T-helper 1 cell treated with Interleukin-12 subunit alpha and Interleukin-12 subunit beta and Interleukin-4 antibody, amounts not matched to agents 30 ng/mL and 1 ng/mL, for 36 hours (primary cell): ENCODE measurements around the gene CALCOCO2. TPM values are rescaled to one million over a fixed set of nuclear protein-coding genes. Genes with fewer than 3 reads are reported as not detected.
"Not testable (repeated sequence)": the region's sequence is repeated elsewhere in the genome, so short reads cannot be mapped to it uniquely, and the experiment has no call there.

Experiments
- intact Hi-C: fragments of 100-400 bp; cut with micrococcal nuclease; formaldehyde crosslinking; loops from one replicate; pipeline ENCODE4 v1.15.1; 2024
- total RNA-seq: library from RNA; stranded (reverse); gene quantifications from 2 replicates; pipeline ENCODE4 v1.2.3, GENCODE V29; 2022

Gene CALCOCO2
- total RNA-seq, 1 donor from 2014 or later = 158 TPM

DNA sequence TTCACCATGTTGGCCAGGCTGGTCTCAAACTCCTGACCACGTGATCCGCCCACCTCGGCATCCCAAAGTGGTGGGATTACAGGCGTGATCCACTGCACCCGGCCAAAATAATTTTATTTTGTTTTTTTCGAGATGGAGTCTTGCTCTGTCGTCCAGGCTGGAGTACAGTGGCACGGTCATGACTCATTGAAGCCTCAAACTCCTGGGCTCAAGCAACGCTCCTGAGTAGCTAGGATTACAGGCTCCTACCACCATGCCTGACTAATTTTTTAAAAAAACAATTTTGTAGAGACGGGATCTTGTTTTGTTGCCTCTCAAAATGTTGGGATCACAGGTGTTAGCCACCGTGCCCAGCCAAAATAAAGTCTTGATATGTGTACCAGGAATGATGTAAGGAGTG is 11.4 kb upstream of the CALCOCO2 start:
- intact Hi-C loops = no loop called here

DNA sequence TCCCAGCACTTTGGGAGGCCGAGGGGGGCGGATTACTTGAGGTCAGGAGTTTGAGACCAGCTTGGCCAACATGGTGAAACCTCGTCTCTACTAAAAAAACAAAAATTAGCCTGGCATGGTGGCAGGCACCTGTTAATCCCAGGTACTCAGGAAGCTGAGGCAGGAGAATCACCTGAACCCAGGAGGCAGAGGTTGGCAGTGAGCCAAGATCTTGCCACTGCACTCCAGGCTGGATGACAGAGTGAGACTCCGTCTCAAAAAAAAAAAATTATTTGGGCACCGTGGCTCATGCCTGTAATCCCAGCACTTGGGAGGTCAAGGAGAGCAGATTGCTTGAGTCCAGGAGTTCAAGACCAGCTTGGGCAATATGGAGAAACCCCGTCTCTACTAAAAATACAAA is 9.9 kb upstream of the CALCOCO2 start:
- intact Hi-C loops = not testable (repeated sequence)

DNA sequence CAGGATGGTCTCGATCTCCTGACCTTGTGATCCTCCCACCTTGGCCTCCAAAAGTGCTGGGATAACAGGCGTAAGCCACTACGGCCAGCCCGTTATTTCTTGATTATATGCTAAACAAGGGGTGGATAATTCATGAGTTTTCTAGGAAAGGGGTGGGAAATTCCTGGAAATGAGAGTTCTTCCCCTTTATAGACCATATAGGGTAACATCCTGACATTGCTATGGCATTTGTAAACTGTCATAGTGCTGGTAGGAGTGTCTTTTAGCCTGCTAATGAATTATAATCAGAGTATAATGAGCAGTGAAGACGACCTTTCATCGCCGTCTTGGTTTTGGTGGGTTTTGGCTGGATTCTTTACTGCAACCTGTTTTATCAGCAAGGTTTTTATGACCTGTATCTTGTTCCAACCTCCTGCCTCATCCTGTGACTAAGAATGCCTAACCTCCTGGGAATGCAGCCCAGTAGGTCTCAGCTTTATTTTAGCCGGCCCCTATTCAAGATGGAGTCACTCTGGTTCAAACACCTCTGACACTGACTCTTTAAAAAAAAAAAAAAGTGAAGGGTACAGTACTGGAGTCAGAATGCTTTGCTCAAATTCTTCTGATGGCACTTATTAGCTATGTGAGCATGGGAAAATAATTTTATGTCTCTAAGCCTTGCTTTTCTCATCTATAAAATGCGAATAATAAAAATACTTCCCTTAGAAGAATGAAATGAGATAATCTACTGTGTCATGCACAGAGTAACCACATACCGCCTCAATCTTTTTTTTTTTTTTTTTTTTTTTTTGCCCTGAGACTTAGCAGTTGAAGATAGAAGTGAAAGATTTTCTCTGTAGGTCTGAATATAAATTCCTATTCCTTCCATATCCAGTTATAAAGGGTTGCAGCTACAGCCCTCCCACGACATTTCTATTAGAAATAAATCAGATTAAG is 5.1 kb upstream of the CALCOCO2 start:
- intact Hi-C loops = loop anchor here (5.0 kb wide), 1 partner anchor 512 kb away; no protein-coding TSS in a partner anchor

DNA sequence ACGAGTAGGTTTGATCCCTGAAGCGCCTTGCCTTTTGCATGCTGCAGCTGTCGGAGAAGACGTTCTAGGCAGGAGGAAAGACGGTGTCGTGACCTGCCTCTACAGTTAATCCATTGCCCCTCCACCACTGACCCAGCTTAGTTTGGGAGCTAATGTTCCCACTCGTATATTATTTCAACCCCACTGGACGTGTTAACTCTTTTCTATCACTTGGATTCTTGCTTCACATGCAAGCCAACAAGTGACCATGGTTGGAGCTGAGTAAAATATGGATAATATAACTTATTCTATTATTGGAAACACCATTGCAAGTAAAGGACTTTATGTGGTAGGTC is 681 bp downstream of the CALCOCO2 start:
- intact Hi-C loops = loop anchor here (1.0 to 10.0 kb wide), 8 partner anchors 10 to 843 kb away; partner anchors contain the start of genes ATP5MC1, CBX1, SNX11 and SPOP

DNA sequence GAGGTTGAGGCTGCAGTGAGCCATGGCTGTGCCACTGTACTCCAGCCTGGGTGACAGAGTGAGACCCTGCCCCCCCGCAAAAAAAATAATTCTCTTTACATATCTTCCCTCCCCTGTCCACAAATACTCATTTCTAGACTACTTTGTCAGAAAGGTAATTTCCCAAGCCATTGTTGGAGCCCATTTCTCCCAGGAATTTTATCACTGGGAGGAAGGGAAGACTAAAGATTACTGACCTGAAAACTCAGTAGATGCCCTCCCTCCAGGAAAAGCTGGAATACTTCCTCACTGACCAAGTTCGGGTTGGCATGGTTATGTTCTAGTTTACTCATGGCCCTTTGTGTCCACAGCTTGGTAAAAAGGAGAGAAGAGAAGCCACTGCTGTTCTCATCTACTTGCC is 4.1 kb downstream of the CALCOCO2 start:
- intact Hi-C loops = loop anchor here (1.0 to 10.0 kb wide), 4 partner anchors 18 to 840 kb away; partner anchors contain the start of genes CBX1, SNX11, SPOP and TTLL6

DNA sequence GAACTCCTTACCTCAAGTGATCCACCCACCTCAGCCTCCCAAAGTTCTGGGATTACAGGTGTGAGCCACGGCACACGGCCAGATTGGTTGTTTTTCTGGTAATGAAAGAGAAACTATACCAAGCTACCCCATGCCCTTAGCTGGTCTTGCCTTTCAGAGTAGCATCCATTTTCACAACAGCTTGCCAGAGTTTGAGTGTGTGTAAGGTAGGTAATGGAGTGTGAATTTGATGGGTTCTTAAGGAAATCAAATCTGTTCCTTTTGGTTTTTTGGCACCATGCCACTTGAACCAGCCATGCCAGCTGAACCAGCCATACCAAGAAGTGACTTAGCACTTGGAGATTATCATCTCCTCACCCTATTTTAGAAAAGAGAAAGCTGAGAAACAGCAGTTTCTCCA is 5.1 kb downstream of the CALCOCO2 start:
- intact Hi-C loops = loop anchor here (1.0 to 10.0 kb wide), 6 partner anchors 19 to 839 kb away; partner anchors contain the start of genes CBX1, NFE2L1, SNX11 and SPOP

DNA sequence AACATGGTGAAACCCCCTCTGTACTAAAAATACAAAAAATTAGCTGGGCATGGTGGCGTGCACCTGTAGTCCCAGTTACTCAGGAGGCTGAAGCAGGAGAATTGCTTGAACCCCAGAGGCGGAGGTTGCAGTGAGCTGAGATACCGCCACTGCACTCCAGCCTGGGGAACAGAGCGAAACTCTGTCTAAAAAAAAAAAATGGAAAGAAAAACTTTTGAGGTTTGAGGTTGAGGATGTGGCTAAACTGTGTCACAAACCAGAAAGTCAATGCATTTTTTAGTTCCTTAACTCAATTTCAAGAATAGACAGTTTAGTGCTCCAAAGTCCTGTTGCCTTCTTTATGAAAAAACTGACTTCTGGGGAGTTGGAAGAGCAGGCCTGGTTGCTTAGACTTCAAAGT is 6.6 kb downstream of the CALCOCO2 start:
- intact Hi-C loops = loop anchor here (2.0 to 10.0 kb wide), 5 partner anchors 295 to 837 kb away; partner anchors contain the start of genes CBX1, NFE2L1, SNX11 and SPOP

DNA sequence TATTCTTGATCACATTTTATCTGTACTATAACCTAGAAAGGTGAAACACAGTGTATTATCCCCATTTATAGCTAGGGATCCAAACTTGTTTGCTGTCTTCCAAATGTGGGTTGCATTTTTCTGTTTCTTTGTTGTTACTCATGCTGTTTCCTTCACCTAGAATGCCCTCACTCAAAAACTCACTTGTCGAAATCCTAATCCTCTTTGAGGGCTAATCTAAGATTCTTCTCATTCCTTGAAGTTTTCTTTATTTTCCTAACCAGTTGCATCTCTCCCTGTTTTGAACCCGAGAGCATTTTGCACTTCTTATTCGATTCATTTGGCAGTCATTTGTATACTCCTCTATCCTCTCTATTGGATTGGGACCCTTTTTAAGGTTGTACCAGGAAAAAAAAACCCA is 9.6 kb downstream of the CALCOCO2 start:
- intact Hi-C loops = loop anchor here (2.0 to 10.0 kb wide), 4 partner anchors 68 to 896 kb away; partner anchors contain the start of genes PNPO and UBE2Z

DNA sequence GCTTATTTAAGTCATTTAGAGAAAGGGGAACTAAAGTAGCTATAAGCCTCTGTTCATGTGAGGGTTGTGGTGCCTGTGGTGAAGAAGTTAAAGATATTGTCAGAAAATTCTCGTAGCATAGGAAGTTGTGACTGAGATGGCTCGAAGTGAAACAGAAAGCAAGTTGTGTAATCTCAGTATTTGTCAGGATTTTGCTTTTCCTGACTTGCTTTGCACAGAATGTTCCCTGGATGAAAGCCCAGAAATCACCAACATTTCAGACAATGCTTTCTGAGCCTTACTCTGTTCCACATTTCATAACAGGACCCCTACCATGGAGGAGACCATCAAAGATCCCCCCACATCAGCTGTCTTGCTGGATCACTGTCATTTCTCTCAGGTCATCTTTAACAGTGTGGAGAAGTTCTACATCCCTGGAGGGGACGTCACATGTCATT is 10.6 kb downstream of the CALCOCO2 start:
- intact Hi-C loops = loop anchor here (1.0 to 10.0 kb wide), 9 partner anchors 10 to 897 kb away; partner anchors contain the start of genes ATP5MC1, CALCOCO2, PNPO and TTLL6

DNA sequence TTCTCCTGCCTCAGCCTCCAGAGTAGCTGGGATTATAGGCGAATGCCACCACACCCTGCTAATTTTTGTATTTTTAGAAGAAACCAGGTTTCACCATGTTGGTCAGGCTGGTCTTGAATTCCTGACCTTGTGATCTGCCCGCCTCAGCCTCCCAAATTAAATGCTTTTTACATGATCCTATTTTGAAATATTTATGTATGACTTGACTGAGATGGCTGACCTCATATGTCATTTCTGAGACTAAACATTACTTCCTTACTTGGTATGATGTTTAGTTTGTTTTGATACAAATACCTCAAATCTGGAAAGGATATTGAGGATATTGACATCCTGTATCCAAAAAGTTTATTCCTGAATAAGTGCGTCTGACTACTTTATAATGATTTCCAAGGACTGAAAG is 11.9 kb downstream of the CALCOCO2 start:
- intact Hi-C loops = loop anchor here (5.0 to 10.0 kb wide), 3 partner anchors 350 to 898 kb away; partner anchors contain the start of gene PNPO

DNA sequence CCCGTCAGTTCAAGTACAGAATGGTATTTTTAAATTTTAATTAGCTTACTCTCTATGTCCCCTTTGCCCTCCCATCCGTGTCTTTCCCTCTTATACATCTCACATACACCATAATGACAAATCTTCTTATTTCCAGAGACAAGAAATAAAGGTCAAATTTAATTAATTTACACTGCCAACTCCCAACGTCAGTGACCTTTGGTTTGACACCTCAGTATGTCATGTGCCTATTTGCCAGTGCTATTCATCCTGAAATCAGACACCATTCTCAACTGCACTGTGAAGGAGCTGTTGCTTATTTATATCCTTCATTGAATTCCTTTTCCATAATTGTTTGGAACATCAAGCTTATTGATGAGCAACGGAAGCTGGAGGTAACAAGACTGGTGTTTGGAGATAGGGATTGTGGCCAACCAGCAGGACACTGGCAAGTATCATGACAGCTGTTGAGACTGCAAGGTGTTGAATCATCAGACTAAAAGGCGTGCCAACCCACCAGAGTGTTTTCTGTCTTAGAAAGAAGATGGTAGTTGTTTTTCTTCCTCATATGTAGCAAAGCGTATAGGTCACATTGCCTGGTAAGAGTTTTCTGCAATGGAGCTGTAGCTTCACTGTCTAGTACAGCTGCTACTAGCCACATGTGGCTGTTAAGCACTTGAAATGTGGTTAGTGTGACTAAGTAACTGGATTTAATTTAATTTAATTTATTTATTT is 12.5 kb downstream of the CALCOCO2 start:
- intact Hi-C loops = loop anchor here (5.0 to 10.0 kb wide), 3 partner anchors 349 to 899 kb away; partner anchors contain the start of gene PNPO

DNA sequence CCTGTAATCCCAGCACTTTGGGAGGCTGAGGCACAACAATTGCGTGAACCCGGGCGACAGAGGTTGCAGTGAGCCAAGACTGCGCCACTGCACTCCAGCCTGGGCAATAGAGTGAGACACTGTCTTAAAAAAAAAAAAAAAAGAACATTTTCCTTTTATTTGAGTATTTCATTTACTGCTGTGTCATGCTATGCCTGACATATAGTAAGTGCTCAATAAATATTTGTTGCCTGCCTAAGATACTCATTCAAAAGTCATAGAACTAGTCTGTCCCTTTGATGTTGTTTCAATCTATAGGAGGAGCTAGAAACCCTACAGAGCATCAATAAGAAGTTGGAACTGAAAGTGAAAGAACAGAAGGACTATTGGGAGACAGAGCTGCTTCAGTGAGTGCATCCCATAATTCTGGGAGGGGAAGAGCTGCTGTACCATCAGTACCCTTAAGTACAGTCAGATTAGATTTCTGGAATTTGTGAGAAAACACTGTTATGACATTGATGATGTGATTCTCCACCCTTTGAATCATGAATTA is 20.0 kb downstream of the CALCOCO2 start:
- intact Hi-C loops = loop anchor here (1.0 kb wide), 4 partner anchors 10 to 41 kb away; partner anchors contain the start of genes ATP5MC1, CALCOCO2 and TTLL6

DNA sequence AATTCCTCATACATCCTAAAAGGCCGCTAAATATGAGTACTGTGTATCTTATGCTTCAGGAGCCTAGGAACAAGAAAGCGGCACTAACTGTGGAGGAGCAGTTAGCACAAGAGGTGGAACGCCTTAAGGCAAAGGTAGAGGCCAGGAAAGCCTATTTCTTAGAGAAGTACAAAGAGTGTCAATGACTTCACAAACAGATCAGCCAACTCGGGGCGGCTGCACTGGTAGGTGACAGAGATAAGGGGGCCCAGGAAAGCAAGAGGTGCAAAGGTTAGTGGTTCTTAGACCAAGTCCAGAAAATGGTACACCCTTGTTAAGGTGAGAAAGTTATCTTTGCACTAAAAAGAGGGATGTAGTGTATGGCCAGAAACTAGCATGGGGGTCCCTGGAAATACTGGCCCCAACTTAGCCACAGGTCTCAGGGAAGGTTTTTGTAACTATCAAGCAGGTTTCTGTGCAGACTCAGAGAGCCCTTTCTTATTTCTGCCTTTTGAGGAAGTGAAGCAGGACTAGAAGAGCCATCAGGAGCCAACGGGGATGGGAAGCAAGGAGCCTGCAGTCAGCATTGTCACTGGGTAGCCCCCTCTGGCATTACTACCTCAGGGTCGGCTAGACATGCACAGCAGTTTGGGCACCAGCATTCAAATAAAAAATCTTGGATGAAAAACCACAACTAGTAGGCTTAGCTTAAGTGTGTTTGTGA is 24.1 kb downstream of the CALCOCO2 start:
- intact Hi-C loops = no loop called here

DNA sequence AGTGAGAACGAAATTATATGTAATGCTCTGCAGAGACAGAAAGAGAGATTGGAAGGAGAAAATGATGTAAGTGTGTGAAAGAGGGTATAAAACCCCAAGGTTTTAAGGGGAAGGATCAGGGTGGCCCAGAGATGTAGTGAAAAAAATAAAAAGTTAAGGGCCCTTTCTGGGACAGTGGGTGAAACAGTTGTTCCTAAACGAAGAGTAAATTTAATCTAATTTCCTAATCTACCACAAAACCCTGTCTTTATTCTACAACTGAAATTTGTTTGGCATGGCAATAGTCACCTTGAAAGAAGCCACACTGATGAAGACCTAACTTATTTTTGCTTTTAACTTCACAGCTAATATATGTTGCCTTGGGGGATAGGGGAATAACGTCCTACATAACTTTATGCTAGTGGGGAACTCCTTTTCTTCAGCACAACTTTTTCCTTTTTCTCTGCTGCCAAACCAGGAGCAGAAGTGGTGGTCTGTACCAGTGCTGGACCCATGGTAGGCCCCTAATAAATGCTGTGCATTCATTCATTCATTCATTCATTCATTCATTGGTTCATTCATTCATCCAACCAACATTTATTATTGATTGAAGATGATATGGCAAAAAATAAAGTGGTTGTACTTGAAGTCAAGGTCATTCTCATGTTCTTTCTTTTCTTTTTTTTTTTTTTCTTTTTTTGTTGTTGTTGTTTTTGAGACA is 25.4 kb downstream of the CALCOCO2 start:
- intact Hi-C loops = no loop called here

DNA sequence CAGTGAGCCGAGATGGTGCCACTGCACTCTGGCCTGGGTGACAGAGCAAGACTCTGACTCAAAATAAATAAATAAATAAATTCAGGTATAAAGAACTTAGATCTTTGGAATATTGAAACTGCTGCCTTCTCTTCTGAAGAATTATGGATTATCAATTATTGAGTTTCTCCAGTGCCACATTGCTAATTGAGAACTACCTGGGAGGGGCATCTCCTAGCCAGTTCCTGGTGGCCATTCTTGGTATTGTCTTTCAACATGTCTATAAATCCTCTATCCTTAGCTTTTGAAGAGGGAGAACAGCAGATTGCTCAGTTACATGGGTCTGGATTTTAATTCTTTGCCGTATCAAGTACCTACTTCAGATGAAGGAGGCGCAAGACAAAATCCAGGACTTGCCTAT is 29.2 kb downstream of the CALCOCO2 start:
- intact Hi-C loops = no loop called here

DNA sequence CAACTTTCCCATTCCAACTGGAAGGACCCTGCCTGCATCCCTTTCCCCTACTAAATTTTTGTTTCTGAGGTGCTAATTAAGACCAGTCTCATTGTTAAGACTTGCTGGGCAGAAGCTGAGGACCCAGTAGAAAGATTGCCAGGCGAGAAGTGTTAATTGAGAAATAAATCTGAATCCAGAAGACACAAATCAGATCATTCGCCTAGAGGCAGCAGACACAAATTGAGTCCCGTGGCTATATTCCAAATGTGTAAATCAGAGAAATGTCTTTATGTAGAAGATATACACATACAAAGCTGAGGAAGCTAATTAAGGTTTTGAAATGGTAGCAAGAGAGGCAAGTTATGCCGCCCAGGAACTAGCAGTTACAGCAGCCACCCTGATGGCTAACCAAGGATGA is 29.6 kb downstream of the CALCOCO2 start:
- intact Hi-C loops = no loop called here

DNA sequence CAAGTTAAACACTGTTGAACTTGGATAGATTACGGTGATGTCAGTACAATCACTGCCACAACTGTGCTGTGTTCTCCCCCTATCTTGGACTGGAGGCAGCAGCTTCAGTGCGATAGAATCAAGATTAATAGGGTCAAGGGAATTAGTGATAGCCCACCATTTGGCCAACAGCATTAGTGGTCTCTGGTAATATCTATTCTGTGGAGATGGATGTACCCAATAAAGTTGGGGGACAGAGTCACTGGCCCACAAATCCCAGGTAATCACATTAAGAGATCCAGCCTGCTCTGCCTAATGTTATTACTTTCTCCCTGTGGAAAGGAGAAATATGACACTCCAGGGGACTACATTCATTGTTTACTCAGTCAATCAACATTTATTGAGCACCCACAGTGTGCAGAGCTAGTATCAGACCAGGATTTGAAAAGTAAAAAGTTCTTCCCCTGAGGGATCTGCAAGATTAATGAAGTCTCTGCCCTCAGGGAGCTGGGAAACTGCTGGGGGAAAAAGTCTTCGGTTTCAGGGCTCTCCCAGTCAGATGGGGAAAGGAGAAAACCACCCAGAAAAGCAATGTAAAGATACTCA is 38.2 kb downstream of the CALCOCO2 start:
- intact Hi-C loops = no loop called here

DNA sequence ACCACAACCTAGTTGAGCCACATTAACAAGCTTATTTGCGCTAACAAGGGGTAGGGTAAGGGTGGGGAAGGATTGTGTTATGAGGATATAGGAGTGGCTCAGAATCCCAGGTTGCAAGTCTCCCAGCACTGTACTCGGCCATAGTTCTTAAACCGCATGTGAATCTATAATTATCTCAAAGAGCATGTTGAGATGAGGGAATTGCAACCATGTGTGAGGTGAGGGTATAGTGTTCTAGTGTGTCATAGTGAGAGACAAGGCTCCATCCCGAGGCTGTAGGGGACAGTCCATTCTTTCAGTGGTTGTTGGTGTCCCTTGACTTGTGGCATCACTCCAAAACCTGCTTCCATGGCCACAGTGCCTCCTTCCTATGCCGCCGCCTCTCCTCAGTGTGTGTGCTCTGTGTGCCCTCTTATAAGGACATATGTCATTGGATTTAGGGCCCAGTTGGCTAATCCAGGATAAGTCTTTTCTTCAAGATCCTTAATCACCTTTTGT is 39.0 kb downstream of the CALCOCO2 start:
- intact Hi-C loops = no loop called here

DNA sequence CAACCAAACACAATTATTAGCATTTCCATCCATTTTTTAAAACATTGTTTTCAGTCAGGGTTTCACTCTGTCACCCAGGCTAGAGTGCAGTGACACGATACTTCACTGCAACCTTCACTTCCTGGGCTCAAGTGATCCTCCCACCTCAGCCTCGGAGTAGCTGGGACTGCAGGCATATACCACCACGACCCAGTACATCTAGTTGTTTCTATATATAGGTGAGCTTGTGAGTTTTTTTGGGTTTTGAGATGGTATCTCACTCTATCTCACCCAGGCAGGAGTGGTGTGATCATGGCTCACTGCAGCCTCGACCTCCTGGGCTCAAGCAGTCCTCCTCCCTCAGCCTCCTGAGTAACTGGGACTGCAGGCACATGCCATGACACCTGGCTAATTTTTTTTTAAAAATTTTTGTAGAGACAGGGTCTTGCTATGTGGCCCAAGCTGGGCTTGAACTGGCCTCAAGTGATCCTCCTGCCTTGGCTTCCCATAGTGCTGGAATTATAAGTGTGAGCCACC is 40.3 kb downstream of the CALCOCO2 start:
- intact Hi-C loops = no loop called here
